Hematopoietic multipotent progenitor cell treated with erythropoietin and hydrocortisone succinate and interleukin-3 and kit ligand, for 4 days (in vitro differentiated cells): Measurements from ENCODE around the gene CYP4Z1.
"Not testable (repeated sequence)": the region's sequence is repeated elsewhere in the genome, so short reads cannot be mapped to it uniquely, and the experiment has no call there.

Source experiments
- DNase-seq: peaks from one replicate; pipeline ENCODE4 v3.0.0-alpha.2; 2015

The CYP4Z1 gene

DNA sequence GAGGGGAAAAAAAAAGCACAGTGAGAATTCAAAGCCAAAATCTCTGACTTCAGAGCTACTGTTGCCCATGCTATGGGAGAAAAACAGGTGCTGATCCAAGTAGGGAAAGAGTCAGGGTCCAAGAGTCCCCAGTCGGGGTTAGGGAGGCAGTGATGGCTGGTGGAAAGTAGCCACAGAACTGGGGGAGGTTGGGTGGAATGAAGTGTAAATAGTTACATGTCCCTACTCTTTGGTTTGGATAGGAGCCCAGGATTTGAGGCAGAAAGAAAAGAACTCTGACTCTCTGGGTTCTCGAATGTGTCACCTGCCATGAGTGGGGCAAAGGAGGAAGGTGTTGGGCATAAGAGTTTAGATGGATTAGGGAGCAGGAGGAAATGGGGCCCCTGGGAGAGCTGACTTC, 61.8 kb downstream of the CYP4Z1 start:
- not testable (repeated sequence) for DNase-seq

DNA sequence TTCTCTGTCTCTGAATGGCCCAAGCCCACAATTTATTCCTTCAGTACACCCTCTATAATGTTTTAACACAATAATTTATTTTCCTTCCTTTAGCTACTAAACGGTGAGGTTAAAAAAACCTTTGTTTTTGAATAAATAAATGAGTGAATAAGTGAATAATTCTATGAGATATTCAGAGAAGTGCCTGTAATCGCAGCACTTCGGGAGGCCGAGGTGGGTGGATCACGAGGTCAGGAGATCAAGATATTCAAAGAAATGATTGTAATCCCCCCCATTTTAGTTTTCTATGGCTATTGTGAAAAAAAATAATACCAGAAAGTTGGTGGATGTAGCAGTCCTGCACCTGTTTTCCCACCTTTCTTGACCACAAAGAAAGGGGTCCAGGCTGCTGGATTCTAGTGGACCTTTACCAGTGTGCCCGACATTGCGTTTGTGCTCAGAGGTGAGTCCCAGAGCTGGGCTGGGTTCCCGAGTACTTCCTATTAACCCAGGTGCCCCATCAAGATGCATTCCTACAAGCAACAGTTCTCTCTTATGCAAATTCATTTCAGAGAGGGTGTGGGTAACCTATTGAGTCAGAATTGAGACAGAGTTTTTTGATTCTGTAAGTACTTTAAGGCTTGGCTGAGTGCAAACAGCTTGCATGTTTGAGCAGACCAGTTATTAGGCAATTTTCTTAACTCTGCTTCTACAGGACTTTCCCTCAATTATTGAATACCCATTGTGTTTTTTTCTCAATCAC, 62.6 kb downstream of the CYP4Z1 start:
- not testable (repeated sequence) for DNase-seq

DNA sequence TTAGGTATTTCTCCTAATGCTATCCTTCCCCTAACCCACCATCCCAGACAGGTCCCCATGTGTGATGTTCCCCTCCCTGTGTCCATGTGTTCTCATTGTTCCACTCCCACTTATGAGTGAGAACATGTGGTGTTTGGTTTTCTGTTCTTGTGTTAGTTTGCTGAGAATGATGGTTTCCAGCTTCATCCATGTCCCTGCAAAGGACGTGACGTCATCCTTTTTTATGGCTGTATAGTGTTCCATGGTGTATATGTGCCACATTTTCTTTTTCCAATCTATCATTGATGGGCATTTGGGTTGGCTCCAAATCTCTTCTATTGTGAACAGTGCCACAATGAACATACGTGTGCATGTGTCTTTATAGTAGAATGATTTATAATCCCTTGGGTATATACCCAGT, 65.6 kb downstream of the CYP4Z1 start:
- DNase-seq, result not testable (repeated sequence)

DNA sequence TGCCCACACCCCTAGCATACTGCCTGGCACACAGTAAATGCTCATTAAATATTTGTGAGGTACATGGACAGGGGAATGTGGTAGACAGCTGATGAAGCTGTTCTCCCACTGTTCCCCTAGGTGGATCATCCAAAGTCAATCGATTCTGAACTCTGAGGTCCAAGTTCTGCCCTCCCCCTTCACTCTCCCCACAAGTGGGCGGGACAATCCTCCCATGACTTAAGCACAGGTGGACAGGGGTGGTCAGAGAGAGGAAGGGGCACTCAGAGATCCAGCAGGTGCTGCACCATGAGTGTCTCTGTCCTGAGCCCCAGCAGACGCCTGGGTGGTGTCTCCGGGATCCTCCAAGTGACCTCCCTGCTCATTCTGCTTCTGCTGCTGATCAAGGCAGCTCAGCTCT, 70.2 kb downstream of the CYP4Z1 start, which contains the start of gene CYP4A22:
CYP4A22 (plus strand) TSS at position 244 of the 400 bp plus-strand sequence; CDS start at position 289, 45 bp downstream.
- no peak for DNase-seq

DNA sequence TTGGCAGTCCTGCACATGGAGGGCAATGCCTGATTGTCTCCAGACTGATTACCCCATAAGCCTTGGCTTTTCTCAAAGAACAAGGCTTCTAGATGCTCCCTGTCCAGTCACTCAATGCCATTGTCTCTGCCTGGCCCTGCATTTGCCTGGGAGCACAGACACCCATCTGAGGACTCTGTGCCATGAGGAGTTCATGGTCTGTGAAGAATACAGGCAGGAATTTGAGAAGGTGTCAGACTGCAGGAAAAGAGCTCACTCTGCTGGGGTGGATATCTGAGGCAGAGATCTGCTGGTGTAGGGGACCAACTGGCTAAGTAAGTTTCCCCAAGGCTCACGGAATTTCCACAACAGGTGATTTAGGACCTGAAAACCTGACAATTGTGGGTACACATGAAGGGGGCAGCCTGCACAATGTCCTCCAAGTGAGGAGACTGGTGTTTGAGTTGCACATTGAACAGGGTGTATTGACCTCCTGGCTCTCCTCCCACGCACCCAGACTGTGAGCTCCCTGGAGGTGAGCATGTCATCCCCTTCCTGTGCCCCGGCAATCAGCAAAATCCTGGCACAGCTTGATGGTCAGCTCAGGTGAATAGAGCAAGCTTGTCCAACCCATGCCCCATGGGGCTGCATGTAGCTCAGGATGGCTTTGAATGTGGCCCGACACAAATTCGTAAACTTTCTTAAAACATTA, 71.0 kb downstream of the CYP4Z1 start:
- no peak for DNase-seq

DNA sequence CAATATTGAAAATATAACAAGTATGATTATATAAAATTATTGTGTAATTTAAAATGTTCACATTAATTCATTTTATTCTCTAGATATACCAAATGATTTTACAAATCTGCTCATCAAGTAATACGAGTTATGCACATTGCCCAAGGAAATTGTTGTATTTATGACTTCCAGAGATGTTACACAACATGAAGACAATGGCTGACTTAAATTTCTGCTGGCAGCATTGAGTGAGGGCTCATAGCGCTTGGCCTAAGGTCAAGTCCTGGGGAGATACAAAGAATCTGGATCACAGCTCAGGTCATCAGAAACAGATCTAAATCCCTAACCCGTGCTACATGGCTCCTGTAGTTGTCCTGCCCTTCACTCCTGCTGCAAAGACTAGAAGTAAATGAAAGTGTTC, 73.3 kb downstream of the CYP4Z1 start:
- not testable (repeated sequence) for DNase-seq

DNA sequence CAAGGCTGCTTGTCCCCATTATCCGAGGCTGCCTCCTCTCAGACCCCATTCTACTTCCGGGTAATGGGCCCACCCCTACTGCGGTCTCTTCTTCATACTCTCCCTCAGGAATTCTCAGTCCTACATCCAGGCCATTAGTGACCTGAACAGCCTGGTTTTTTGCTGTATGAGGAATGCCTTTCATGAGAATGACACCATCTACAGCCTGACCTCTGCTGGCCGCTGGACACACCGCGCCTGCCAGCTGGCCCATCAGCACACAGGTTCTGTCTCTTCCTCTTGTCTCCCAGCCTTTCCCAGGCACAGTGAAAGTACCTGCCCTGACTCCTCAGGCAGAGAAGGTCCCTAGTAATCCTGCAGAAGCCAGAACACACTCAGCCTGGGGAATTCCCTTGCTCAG, 76.6 kb downstream of the CYP4Z1 start:
- not testable (repeated sequence) for DNase-seq

DNA sequence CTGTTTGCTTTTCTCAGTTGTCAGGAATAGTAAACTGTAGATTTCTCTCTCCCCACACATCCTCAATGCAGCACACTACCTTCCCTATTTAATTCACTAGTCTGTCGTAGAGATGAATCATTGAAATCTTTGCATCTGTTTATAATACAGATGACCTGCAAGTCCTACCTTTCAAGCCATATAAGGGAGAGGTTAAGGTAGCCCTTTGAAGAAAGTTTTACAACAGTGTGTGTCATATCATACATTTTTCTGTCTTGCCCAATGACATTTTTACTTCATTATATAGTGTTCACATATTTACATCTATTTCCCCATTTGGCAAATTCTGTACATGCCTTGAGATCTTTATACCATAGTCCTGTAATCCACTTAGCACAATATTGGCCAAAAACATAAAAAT, 79.5 kb downstream of the CYP4Z1 start:
- DNase-seq, result not testable (repeated sequence)

DNA sequence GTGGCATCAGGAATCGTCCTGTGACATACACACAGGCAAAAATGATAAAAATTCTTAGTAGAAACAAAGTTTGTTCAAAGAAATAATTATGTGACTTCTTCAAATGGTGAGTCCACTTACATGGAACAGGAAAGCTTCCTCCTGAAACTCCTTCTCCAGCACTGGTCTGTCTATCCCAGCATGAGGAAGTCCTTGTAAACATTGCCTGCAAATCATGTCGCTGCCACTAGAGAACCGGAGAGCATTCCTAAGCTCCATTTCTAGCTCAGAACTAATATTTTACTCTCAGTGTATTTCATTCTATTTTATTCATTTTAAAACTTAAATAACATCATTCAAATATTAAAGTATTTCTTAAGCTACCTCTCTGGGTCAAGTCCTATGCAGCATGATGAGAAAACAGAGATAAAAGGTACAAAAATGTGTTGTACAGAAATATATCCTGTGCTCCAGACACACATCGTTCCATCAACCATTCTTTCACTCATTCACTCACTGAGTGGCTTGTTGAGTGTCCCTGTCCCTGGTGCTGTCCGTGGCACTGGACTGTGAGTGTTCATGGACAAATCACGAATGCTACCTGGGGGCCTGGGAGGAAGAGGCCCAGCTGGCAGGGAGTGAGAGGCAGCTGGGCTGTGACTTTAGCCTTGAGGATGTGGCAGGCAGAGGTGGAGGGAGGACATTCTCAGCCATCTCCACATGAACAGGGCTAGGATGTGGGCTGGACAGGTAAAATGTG, 80.2 kb downstream of the CYP4Z1 start:
- DNase-seq, result no peak

DNA sequence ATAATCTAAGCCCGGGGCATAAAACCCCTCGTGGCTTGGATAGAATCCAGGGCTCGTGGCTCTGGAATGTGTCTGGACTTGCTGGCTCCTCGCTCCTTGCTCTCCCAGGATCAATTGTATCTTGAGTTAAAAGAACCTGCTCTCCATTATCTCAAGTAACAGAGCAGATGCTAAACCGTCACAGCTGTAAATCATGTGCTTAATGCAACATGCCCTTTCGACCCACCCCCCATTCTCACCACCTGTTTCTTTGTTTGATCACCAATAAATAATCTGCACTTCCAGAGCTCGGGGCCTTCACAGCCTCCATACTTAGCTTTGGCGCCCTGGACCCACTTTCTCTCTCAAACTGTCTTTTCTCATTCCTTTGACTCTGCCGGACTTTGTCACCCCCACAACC, 82.1 kb downstream of the CYP4Z1 start:
- not testable (repeated sequence) for DNase-seq

DNA sequence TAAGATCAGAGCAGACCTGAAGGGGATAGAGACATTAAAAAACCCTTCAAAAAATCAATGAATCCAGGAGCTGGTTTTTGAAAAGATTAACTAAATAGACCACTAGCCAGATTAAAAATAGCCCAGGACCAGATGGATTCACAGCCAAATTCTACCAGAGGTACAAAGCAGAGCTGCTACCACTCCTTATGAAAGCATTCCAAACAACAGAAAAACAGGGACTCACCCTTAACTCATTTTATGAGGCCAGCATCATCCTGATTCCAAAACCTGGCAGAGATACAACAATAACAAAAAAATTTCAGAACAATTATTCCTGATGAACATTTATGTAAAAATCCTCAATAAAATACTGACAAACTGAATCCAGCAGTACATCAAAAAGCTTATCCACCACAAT, 89.4 kb downstream of the CYP4Z1 start:
- DNase-seq, result not testable (repeated sequence)

DNA sequence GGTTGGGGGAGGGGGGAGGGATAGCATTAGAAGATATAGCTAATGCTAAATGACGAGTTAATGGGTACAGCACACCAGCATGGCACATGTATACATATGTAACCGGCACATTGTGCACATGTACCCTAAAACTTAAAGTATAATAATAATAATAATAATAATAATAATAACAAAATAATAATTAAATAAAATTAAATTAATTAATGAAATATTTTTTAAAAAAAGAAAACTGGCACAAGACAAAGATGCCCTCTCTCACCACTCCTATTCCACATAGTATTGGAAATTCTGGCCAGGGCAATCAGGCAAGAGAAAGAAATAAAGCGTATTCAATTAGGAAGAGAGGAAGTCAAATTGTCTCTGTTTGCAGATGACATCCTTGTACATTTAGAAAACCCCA, 90.9 kb downstream of the CYP4Z1 start:
- DNase-seq, result not testable (repeated sequence)

DNA sequence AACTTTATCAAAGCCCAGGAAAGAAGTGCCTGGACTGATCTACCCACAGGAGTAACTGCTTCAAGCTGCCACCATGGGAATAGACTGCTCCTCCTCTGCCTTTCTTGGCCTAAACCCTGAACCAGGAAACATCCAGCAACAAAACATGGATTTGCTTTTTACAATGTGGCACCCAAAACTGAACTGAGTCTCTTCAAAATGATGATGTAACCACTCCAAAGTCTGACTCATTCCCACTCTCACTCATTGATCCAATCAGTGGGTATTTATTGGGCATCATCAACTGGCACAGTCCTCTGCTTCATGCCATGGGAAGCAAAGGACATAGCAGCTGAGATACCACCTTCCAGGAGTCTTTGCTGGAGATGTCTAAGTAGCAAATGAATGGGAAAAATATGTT, 93.7 kb downstream of the CYP4Z1 start:
- no peak for DNase-seq

DNA sequence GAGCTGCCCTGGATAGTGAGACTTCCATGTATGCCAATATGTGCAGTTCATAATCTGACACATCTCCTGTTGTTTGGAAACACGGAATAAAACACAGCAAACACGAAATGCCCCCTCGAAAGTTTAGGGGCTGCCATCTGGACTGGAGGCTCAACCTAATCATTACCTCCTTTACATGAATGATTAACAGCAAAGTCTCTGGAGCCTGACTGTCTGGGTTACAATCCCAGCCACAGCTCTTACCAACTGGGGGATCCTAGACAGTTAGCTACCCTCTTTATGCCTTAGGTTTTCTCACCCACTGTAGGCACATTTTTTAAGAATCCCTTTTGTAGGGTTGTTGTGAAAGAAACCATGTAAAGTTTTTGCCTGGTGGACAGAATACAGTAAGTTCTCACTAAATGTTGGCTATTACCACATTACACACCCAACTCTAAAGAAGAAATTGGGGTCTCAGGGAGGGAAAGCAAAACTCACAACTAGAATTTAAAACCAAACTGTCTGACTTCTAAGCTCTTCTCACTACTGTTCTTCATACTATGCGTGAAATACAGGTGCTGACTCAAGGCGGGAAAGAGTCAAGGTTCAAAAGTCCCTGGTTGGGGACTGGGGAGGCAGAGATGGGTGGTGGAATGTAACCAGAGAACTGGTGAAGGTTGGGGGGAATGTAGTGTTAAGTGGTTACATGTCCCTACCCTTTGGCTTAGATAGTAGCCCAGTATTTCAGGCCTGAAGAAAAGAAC, 94.4 kb downstream of the CYP4Z1 start:
- DNase-seq, result no peak

DNA sequence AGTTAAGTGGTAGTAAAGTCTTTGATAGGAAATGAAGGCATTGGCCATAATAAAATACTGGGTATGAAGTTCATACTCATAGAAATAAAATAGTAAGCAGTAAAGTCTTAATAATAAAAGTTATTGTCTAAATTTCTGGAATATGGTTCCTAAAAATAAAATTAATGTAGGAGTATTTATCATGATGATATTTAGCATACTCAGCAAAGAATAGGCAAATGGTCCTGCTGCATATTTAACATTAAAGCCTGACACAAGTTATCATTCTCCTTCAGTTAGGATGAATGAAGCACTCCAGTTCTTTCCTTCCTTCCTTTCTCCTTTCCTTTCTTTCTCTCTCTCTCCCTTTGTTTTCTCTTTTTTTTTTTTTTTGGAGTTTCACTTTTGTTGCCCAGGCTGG, 97.5 kb downstream of the CYP4Z1 start:
- no peak for DNase-seq
